GM18519 (cell line): Measurements from ENCODE around the gene WDCP.
"Not testable (repeated sequence)": the region's sequence is repeated elsewhere in the genome, so short reads cannot be mapped to it uniquely, and the experiment has no call there.

Source experiments
- ATAC-seq: cut with Tn5 transposase; IDR thresholded peaks from one replicate; pipeline ENCODE4 v1.9.1; 2021; ENCODE audit warnings: mild to moderate bottlenecking, moderate library complexity; ENCODE audit not compliant: unreplicated experiment, low FRiP score

Gene WDCP

DNA sequence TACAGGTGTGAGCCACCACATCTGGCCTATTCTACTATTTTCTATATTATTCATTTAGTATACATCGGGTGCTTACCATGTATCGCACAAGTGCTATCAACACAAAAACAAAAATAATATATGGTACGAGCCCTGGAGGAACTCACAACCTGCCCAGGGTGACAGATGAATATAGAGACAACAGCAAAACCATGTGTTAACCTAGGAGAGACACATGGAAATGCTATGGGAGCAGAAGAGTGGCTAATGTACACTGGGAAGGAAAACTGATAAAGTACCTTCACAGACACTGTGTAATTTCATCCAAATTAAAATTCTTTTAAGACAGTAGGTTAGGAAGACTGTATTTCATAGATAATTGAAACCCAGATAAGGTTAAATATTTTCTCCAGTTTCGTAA lies 25.1 kb upstream of the WDCP start:
- no peak for ATAC-seq

DNA sequence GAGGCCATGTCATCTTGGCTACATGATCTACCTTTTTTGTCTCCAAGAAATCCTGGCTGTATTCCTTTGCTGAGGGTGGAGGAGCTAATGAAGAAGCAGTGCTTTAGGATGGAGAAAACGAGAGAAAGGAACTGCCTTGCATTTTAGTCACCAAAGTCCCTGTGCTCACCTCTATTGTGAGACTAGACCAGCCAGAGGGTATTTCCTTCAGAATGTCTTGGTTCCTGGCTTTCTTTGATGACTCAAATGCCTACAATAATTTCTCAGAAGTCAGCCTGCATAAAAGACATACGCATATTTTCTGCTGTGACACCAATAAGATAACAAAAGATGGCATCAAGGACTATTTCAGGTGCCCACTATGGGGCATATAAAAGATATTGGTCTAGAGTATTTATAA lies 18.1 kb upstream of the WDCP start:
- no peak for ATAC-seq

- no peak for ATAC-seq
Observed at GRCh38 chr2:24058564-24059271, 11.5 kb upstream of the WDCP start.

DNA sequence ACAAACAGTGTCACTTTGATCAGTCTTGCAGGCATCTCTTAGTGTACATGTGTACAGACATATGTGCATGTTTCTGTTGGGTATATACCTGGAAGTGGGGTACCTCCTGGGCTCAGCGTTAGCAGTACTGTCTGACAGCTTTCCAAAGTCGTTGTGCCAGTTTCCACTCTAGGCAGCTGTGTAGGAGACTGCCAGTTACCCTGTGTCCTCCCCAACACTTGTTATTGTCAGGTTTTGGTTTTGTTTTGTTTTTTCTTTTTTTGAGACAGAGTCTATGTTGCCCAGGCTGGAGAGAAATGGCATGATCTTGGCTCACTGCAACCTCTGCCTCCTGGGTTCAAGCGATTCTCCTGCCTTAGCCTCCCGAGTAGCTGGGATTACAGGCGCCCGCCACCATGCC lies 8.6 kb upstream of the WDCP start:
- no peak for ATAC-seq

DNA sequence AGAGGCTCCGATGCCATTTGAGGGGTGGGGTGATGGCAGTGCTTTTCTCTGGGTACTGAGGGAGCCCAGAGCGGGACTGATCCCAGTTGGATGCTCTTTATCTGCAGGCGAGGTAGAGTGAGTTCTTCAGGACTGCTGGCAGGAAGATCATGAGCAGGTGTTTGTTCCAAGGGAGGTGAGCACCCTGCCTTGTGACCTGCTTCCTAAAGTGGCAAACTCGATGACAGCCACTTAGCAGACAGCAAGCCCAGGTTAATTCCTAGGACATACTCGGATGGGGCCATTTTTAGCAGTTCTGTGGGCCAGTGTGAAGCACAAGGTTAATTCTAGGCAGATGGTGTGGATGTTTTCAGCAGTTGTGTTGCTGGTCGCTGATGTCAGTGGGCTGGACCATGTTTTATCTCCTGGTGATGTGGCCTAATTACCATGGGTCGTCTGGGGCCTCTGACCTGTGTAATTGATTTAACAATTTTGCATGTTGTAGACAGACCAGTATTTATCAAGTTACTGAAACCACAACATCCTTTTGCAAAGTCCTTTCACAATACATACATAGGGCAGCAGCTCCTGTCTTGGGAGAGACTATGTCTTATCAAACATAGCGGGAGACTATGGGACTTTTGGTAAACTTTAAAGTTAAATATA lies 7.3 kb upstream of the WDCP start:
- ATAC-seq, result no peak

GRCh38 chr2:24052951-24053350 lies 5.8 kb upstream of the WDCP start:
- ATAC-seq, result no peak

GRCh38 chr2:24051833-24052232 lies 4.6 kb upstream of the WDCP start:
- ATAC-seq, result no peak

GRCh38 chr2:24050041-24050979 lies 3.1 kb upstream of the WDCP start:
- ATAC-seq, result no peak

- no peak for ATAC-seq
Observed at GRCh38 chr2:24049485-24050021, 2.4 kb upstream of the WDCP start, which contains the start of gene FKBP1B. Gene FKBP1B, plus strand, starts transcription at chr2:24049741. Its CDS starts 109 bp downstream, at chr2:24049850.

GRCh38 chr2:24048769-24049484 lies 1.7 kb upstream of the WDCP start:
- ATAC-seq, result no peak

- ATAC-seq, result no peak
Observed at GRCh38 chr2:24047703-24048033, 477 bp upstream of the WDCP start.

- ATAC-seq, result no peak
Observed at GRCh38 chr2:24046599-24046929, 627 bp downstream of the WDCP start.

DNA sequence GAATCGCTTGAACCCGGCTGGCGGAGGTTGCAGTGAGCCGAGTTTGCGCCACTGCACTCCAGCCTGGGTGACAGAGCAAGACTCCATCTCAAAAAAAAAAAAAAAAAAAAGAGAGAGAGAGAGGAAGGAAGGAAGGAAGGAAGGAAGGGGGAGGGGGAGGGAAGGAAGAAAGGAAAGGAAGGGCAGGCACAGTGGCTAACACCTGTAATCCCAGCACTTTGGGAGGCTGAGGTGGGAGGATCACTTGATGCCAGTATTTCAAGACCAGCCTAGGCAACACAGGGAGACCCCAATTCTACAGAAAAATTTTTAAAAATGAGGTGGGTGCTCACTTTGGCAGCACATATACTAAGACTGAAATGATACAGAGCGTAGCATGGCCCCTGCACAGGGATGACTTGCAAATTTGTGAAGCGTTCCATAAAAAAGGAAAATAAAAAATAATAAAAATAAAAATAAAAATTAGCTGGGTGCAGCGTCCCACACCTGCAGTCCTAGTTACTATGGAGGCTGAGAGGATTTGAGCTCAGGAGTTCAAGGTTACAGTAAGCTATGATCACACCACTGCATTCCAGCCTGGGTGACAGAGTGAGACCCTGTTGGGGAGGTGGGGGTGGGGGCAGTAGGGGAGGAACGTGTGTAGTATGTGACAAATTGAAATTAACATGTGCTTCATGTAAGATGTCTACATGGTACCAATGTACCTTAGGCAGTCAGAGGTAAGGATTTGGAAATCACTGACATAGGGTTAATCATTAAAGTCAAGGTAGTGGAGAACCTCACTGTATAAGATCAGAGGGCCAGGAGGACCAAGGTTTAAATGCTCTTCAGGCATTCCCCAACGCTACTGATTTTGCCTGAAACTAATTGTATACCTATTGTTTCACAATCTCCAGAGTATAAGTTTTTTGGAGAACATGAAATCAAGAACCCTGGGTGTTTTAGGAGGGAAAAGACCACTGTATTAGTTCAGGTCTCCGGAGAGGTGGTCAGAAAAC lies 1.4 kb downstream of the WDCP start:
- no peak for ATAC-seq

DNA sequence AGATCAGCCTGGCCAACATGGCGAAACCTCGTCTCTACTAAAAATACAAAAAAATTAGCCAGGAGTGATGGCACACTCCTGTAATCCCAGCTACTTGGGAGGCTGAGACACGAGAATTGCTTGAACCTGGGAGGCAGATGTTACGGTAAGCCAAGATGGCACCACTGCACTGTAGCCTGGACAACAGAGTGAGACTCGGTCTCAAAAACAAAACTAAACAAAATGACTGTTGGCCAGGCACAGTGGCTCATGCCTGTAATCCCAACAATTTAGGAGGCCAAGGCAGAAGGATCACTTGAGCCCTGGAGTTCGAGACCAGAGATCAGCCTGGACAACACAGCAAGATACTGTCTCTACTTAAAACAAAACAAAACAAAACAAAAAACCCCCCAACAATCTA lies 4.1 kb downstream of the WDCP start:
- ATAC-seq, result not testable (repeated sequence)

DNA sequence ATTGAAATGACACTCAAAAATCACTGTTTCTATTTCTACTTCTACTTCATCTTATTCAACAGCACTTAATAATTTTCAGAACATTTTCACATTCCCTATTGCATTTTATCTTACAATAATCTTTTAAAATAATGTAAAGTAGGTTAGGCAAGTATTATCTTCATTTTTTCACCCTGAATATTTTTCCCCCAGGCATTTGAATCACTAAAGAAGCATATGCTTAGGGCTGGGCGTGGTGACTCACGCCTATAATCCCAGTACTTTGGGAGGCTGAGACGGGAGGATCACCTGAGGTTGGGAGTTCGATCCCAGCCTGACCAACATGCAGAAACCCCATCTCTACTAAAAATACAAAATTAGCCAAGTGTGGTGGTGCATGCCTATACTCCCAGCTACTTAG lies 6.7 kb downstream of the WDCP start:
- no peak for ATAC-seq

- ATAC-seq, result no peak
Observed at GRCh38 chr2:24038786-24039499, 8.2 kb downstream of the WDCP start.

DNA sequence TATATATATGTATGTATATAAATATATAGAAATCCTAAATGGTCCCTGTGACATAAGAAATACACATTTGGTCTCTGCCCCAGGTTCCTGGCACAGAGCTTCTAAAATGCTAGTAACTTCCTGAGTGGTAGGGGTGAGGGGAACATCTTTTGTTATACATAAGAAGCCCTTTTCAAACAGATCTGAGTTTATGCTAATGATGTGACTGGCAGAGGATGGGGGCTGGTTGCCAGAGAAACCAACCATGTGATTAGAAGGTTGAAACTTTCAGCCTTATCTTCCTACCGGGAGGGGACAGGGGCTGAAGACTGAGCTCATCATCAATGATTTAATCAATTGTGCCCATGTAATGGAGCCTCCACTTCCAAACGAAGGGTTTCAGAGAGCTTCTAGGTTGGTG lies 21.0 kb downstream of the WDCP start:
- no peak for ATAC-seq

DNA sequence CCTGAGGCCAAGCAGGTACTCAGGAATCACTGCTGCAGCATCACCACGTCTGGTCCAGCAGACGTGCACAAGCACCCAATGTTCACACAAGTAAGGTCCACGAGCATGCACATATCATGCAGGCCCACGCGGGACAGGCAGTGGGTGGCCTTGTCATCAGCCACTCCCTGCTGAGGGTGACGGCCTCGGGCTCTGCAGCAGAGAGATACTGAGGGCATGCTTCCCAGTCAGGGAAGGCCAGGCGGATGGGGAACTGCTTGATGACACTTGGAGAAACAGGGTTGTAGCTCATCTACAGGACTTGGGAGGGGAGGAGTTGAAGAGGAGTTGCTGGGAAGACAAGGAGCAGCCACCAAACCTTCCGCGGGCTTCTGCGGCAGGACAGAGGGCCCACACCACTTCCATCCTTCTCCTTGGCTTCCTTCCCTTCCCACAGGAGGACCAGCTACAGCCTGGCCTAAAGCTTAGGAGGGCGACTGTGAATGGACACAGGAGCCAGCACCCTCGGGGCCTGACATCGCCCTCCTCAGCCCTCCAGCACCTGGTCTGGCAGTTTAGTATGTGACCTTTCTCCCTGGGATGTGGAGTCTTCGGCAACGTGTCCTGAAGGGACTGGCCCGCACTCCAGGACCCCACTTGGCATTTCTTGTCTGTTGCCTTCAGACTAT lies 22.1 kb downstream of the WDCP start:
- no peak for ATAC-seq
